ENCODE results near the gene SMAD2.
"Not testable (repeated sequence)": the region's sequence is repeated elsewhere in the genome, so short reads cannot be mapped to it uniquely, and the experiment has no call there.

Gene SMAD2

GRCh38 chr18:47831351-47831750, 99.1 kb downstream of the SMAD2 start:
- no peak for DNase-seq

- no peak for DNase-seq
These were observed 99.7 kb downstream of the SMAD2 start for GRCh38 chr18:47830772-47831171.

GRCh38 chr18:47829831-47830230, 100.6 kb downstream of the SMAD2 start:
- no peak for DNase-seq

- DNase-seq, result not testable (repeated sequence)
These were observed 102.4 kb downstream of the SMAD2 start for GRCh38 chr18:47828031-47828430.

- no peak for DNase-seq
These were observed 104.0 kb downstream of the SMAD2 start for GRCh38 chr18:47826157-47827074.

GRCh38 chr18:47821314-47821713, 109.1 kb downstream of the SMAD2 start:
- DNase-seq, result no peak

GRCh38 chr18:47817795-47818077, 112.7 kb downstream of the SMAD2 start:
- no peak for DNase-seq

- no peak for DNase-seq
These were observed 113.3 kb downstream of the SMAD2 start for GRCh38 chr18:47817017-47817794.

- DNase-seq, result no peak
These were observed 114.8 kb downstream of the SMAD2 start for GRCh38 chr18:47815486-47816270.

GRCh38 chr18:47809420-47809819, 121.0 kb downstream of the SMAD2 start:
- no peak for DNase-seq

GRCh38 chr18:47802802-47803201, 127.7 kb downstream of the SMAD2 start:
- DNase-seq, result no peak

- no peak for DNase-seq
These were observed 128.6 kb downstream of the SMAD2 start for GRCh38 chr18:47801817-47802216.

GRCh38 chr18:47800756-47801155, 129.7 kb downstream of the SMAD2 start:
- DNase-seq, result no peak

- no peak for DNase-seq
These were observed 130.2 kb downstream of the SMAD2 start for GRCh38 chr18:47800248-47800647.

GRCh38 chr18:47799376-47799775, 131.1 kb downstream of the SMAD2 start:
- DNase-seq, result no peak

GRCh38 chr18:47798366-47798765, 132.1 kb downstream of the SMAD2 start:
- no peak for DNase-seq

- no peak for DNase-seq
These were observed 133.3 kb downstream of the SMAD2 start for GRCh38 chr18:47797126-47797525.

GRCh38 chr18:47795434-47795814, 135.0 kb downstream of the SMAD2 start:
- no peak for DNase-seq

- DNase-seq, result no peak
These were observed 135.6 kb downstream of the SMAD2 start for GRCh38 chr18:47794725-47795433.

- DNase-seq, result no peak
These were observed 136.8 kb downstream of the SMAD2 start for GRCh38 chr18:47793609-47794008.

- DNase-seq, result no peak
These were observed 138.9 kb downstream of the SMAD2 start for GRCh38 chr18:47791461-47791985.

GRCh38 chr18:47790036-47790435, 140.4 kb downstream of the SMAD2 start:
- no peak for DNase-seq

- no peak for DNase-seq
These were observed 141.8 kb downstream of the SMAD2 start for GRCh38 chr18:47788621-47789020.

Data from stimulated activated CD4-positive, alpha-beta T cell treated with anti-CD3 and anti-CD28 coated beads, Interleukin-2, amount 100 ng/mL, for 48 hours (primary cell).